RPMI8226 (cell line): ENCODE data around the gene MT1F.

Experiments used
- DNase-seq: peaks from one replicate; pipeline ENCODE4 v3.0.0-alpha.2; 2015

The MT1F gene

DNA sequence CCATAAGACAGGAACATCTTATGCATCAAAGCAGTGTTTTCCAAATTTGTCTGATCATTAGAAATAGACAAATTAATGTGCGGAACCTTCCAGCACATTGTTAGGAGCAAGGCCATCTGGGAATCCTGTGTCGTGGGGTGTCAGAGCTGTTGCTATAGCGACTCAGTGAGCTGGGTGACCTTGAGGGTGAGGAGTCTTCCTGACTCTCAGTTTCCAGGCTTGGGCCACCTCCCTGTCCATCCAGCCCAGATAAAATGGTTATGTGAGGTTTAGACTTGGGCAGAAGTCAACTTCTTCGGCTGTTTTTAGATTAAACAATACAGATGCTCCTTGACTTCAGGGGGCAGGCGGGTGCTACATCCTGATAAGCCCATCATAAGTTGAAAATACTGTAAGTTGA, 45.1 kb downstream of the MT1F start:
- no peak for DNase-seq
